A673 (cell line): ENCODE measurements around the gene SPATA21.

Source experiments
- CTCF ChIP-seq: fragments of 300-800, 200-600 bp; sonication (generic); conservative IDR thresholded peaks from 2 replicates; pipeline ENCODE4 v1.5.1; 2017; ENCODE audit warnings: low read depth, mild to moderate bottlenecking, antibody characterized with exemption, low read length, moderate library complexity, mixed read lengths
- EZH2 ChIP-seq: fragments of 200-600 bp; sonication (generic); IDR thresholded peaks from 2 replicates; pipeline ENCODE4 v1.6.1; 2017; ENCODE audit warnings: borderline replicate concordance, low read depth, mild to moderate bottlenecking, mixed read lengths, antibody characterized with exemption, low read length; ENCODE audit not compliant: poor library complexity, severe bottlenecking

DNA sequence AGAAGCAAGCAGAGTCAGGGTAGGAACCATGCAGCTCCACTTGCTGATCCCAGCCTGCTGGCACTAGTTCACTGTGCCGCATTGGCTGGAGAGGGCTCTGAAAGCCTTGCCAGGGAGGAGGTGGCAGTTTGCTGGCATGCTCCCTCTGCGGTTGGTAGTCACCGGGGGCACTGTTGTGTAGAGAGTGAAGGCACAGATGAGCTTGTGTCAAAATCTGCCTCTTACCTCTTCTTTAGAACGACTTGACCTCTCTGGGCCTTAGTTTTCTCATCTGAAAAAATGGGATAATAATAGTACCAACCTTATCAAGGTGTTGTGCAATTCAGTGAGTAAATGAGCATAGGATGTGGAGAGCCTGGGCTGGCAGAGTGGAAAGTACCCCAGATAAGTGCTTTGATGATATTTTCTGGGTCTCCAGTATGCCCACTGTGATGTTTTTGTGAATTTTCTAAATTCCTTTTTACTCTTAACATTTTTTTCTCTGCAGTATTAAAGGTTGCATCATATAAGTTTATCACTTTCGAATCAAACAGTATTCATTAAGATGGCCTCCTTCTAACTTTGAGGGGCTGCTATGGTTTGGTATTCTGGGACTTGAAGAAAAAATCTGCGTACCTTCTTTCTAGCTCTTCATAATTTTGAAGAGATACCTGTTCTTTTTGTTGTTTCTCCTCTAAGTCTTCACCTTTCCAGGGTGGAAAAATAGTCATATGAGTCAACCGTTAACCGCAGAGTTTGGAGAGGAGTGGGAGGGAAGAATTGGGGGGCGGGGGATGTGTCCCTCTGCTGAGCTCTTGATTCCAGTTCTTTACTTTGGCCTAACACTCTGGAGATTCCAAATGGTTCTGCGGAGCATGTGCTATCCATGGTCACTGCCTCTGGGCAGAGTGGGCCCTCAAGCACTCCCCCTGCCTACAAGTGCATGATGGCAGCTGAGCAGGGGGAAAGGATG is 43.4 kb downstream of the SPATA21 start:
- TF ChIP-seq CTCF (0 out of 2 replicates have a peak, but pooled peaks have one; percentile 13), EZH2 (no peak)
